CMK (cell line): Measurements from ENCODE around the gene LCP2.
A peak's percentile ranks its signal among the peaks of the same experiment; 100 is the strongest.

Source experiments
- DNase-seq: peaks from one replicate; pipeline ENCODE4 v3.0.0-alpha.2; 2010; ENCODE audit warnings: low read depth

LCP2 gene

GRCh38 chr5:170297589-170298462 is at the start of gene LCP2:
TSS of gene LCP2 (minus strand) at chr5:170297777. CDS start at chr5:170297611, 166 bp downstream.
- DNase-seq = no peak

DNA sequence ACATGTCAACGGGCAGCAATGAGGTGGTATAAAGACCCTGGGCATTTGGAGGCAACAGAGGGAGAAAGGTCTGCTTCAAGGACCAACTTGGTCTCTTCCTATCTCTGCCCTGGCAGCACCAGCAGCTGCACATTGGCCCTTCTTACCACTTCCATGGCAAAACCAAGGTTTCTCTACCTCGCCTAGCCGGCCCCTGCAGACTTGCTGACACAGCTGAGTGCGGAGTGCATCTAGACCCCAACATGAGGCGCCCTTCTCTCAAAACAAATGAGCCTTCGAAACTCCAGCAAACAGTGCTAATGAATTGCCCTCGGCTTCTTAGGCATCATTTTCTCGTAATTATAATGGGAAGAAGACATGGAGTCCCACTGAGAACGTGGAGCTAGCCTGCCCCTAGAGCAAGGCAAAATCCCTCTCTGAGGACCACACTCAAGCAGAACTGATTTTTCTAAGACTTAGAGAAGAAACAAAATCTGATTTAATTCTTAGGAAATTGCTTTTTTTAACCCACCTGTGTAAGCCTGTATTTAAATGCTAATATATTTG is 49.5 kb upstream of the LCP2 start:
- no peak for DNase-seq

- no peak for DNase-seq
These were observed 48.4 kb upstream of the LCP2 start for GRCh38 chr5:170345971-170346370.

- no peak for DNase-seq
These were observed 45.6 kb upstream of the LCP2 start for GRCh38 chr5:170343177-170343576.

DNA sequence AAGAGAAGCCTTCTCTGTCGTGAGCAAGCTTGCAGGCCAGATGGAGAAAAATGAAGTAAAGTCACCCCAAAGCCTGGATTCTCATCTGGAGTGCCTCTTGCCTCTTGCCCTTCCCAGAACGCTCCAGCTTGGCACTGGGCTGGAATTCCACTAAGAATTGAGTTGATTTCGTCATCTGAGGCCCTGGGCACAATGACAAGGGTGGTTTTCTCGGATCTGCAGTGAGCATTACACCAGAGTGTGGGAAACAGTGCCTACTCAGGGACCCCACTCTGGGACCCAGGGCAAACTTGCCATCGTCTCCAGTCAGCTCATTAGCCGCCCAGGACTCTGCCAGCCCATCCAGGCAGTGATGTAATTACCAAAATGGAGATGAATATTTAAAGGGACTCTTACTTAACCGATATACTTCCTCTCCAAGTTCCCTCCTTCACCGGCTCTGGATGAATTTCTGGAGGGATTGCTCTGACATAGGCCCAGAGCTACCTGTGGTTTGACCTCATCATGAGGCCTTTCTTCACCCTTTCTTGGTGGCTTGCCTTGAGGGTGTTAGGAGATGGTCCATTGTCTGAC is 44.7 kb upstream of the LCP2 start:
- no peak for DNase-seq

GRCh38 chr5:170341545-170341944 is 44.0 kb upstream of the LCP2 start:
- no peak for DNase-seq

- DNase-seq = no peak
These were observed 42.2 kb upstream of the LCP2 start for GRCh38 chr5:170339780-170340167.

GRCh38 chr5:170338933-170339779 is 41.6 kb upstream of the LCP2 start:
- DNase-seq = no peak

DNA sequence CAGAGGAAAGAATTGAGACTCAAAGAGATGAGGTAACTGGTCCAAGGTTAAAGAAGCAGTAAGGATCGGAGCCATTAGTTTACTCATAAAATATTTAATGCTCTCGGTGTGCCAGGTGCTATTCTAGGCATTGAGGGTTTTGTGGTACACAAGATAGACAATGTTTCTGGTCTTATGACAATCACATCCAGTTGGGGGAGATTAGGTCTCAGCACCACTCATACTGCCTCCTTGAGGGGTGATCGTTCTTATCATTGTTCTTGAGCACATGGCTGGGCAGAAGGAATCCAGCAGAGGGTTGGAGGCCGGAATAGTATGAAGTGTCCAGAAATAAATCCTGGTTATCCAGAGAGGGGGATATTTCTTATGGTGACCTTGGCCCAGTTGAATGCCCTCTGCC is 40.7 kb upstream of the LCP2 start:
- DNase-seq = no peak

GRCh38 chr5:170337045-170337733 is 39.6 kb upstream of the LCP2 start:
- DNase-seq = no peak

- no peak for DNase-seq
These were observed 38.5 kb upstream of the LCP2 start for GRCh38 chr5:170336065-170336464.

DNA sequence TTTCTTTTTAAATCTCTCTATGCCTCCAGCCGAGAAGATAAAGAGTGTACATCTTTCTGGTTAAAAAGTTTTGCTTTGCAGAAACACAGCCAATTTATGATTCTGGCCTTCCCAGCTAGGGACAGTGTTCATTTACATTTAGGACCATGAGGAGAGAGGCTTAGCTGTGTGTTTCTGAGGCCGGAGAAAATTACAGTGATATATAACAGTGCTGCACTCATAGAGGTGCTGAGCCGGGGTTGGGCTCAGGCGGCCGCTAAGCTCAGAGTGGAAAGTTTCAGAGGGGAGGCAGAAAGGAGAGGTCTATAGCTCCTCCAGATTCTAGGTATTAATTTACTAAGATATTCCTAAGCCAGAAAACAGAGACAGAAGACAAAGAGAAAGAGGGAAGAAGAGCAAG is 37.0 kb upstream of the LCP2 start:
- DNase-seq = no peak

DNA sequence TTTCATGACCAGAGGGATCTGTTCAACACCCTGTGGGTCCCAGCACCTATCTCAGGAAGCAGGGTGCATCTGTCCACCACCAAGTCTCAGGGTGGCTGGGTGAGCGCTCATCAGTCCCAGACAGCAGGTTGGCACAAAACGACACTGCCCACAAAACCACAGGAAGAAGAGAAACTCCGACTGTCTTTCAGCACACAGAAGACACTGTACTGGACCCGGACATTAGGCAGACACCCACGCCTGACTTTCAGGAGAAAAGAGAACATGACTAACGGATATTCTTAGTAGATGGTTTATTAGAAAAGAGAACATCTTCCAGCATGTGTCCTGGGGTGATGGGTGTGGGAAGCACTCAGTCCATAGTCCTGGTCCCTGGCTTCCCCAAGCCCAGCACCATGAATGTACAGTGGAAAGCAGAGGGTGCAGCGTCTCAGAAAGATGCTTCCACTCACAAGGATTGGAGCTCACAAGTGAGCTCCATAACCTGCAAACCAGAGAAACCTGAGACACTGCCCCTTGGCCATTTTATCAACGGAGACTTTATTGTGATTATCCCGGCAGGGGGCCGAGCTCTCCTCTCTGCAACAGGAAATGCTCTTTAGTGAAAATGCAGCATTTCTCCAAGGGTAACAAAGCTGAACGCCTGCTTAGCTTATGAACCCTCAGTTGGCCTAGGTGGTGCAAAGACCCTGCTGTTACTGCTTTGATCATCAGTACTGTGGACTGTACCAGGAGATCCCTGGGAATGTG is 35.8 kb upstream of the LCP2 start:
- peak; percentile 76 for DNase-seq

DNA sequence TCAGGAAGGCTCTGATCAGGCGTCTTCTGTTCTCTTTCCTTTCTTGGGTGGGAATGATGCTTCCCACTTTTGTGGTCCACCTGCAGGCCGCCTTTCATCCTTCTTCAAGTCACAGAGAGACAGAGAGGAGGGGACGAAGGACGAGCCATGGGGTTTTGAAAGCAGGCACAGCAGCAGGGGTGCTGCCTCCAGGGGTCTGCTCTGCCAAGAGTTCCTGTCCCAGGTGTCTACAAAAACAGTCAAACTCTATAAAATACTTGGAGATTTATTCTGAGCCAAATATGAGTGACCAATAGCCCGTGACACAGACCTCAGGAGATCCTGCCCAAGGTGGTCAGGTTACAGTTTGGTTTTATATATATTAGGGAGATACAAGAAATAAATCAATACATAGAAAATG is 34.5 kb upstream of the LCP2 start:
- DNase-seq = no peak

DNA sequence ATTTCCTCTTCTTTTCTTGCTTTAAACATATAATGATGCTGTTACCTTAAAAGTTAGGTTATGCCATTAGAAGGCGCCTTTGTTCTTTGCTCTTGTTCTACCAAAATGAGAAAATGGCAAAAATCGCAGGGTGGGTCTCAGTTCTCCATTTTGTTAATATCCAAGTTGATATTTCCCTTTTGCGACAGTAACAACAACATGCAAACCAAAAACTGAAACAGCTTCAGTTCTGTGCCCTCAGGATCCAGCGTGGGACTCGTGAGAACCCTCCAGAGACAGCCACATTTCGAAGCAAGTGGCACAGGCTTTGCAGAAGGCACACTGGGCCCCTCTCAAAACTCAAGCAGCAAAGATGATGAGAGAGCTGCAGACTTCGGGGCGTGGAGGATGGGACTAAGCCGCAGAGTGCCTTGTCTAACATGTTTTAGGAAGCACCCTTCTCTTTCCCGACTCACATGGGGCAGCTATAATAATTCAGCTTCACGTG is 33.0 kb upstream of the LCP2 start:
- peak; percentile 57 for DNase-seq

DNA sequence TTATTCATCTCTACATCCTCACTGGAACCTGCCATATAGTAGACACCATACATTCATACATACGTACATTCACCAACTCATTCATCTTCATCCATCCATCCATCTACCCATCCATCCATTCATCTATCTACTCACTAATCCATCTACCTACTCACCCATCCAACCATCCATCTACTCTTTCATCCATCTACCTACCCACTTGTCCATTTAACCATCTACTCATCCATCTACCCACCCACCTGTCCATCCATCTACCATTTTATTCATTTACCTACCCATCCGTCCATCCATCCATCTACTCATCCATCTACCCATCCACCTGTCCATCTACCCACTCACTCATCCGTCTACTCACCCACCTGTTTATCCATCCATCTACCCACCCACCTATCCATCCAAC is 31.9 kb upstream of the LCP2 start:
- no peak for DNase-seq

DNA sequence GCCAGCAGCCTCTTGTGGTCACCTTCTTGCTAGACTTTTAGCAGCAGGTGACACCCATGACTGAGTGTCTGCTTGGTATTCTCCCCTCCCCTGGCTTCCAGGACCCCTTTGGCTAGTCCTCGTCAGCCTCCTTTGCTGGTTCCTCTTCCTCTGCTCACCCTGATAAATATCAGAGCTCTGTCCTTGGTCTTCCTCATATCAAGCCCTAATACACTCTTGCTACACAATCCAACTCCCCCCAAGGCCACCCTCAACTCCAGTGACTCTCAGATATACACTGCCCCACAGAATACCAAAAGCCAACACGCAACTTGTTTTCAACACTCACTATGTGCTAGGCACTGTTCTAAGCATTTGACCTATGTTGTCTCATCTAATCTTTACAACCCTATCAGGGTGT is 30.3 kb upstream of the LCP2 start:
- DNase-seq = no peak

GRCh38 chr5:170327168-170327567 is 29.6 kb upstream of the LCP2 start:
- DNase-seq = no peak

- DNase-seq = no peak
These were observed 21.7 kb upstream of the LCP2 start for GRCh38 chr5:170319301-170319700.

DNA sequence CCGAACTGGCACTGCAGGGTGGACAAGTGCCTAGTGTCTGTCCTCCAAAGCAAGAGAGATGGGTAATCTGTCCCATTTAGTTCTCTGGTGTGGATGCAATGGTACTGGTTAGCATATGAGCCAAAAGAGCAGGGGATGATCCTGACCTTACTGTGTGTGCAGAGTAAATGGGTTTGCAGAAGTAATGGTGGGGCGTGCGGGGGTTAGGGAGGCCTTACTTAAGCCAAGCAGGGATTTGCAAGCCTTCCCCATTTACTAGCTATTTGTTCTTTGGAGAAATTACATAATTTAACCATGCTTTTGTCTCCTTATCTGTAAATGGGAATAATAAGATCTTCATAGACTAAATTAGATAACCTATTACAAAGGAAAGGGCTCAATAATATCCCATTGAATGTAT is 19.9 kb upstream of the LCP2 start:
- DNase-seq = no peak

GRCh38 chr5:170316937-170317336 is 19.4 kb upstream of the LCP2 start:
- no peak for DNase-seq
